ENCODE results near the gene PLD2. TPM values are rescaled to one million over a fixed set of nuclear protein-coding genes. Genes with fewer than 3 reads are reported as not detected.
A peak's percentile ranks its signal among the peaks of the same experiment; 100 is the strongest.

The PLD2 gene
- total RNA-seq, 4 donors from 2014 or later, result 13.9 to 81.9 (median 18.9) TPM

DNA sequence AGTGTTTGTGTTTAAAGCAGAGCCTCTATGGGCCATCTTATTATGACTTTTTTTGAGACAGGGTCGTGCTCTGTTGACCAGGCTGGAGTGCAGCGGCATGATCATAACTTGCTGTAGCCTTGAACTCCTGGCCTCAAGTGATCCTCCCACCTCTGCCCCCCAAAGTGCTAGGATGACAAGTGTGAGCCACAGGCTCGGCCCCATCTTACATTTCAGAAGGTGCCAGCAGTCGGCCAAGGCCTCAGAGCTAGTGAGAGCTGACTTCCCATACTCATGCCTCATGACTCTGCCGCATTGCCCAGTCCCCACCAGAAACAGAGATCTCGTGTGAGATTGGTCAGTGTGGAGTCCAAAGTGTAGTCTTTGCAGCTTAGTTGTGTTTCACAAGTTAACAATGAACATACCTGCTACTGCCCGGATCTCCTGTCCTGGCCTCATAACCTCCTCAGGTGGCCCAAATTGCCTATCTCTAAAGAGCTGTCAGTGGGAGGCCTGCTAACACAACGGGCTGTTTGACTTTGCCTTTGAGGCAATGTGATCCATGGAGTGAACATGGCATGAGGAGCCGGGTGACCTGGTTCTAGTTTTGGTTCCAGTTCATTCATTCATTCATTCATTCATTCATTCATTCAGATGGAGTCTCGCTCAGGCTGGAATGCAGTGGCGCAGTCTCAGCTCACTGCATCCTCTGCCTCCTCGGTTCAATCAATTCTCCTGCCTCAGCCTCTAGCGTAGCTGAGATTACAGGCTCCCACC, 39.9 kb downstream of the PLD2 start:
- no peak overlapping the region for H3K4me3 ChIP-seq
- WGBS, 2 donors (ENCODE audit: low coverage in 1 of 2), result 94 to 100% methylated on average over 5 to 13 of the region's 13 CpGs
- intact Hi-C loops (cut with DNase I; ENCODE audit: low total_unique reads), result no loop called here
- no peaks in the 10 kb centered on the region for H3K27me3 ChIP-seq
- TF ChIP-seq EP300 (IDR thresholded peaks at IDR 0.05; ENCODE audit: low read depth) (no peak), POLR2AphosphoS5 (IDR thresholded peaks at IDR 0.05) (no peak), POLR2A (IDR thresholded peaks at IDR 0.05) (no peak)
- TF ChIP-seq, protein P1, sequence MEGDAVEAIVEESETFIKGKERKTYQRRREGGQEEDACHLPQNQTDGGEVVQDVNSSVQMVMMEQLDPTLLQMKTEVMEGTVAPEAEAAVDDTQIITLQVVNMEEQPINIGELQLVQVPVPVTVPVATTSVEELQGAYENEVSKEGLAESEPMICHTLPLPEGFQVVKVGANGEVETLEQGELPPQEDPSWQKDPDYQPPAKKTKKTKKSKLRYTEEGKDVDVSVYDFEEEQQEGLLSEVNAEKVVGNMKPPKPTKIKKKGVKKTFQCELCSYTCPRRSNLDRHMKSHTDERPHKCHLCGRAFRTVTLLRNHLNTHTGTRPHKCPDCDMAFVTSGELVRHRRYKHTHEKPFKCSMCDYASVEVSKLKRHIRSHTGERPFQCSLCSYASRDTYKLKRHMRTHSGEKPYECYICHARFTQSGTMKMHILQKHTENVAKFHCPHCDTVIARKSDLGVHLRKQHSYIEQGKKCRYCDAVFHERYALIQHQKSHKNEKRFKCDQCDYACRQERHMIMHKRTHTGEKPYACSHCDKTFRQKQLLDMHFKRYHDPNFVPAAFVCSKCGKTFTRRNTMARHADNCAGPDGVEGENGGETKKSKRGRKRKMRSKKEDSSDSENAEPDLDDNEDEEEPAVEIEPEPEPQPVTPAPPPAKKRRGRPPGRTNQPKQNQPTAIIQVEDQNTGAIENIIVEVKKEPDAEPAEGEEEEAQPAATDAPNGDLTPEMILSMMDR (IDR thresholded peaks at IDR 0.05), result no peak
- DNase-seq, result no peak
- no peak overlapping the region for H3K27ac ChIP-seq
- peaks cover 4 to 41% (median 24%) of the 10 kb centered on the region in 4 donors for H3K4me1 ChIP-seq
- H3K9me3 ChIP-seq, result no peaks in the 10 kb centered on the region
- in situ Hi-C loops (cut with MboI; ENCODE audit: low pct_ligation_motif_present in 1 of 4, low pct_unique_long_range_greater_than_20kb in 1 of 4, low sequenced_read_pairs in 3 of 4), result no loop called here
- no peaks in the 10 kb centered on the region for H3K36me3 ChIP-seq

DNA sequence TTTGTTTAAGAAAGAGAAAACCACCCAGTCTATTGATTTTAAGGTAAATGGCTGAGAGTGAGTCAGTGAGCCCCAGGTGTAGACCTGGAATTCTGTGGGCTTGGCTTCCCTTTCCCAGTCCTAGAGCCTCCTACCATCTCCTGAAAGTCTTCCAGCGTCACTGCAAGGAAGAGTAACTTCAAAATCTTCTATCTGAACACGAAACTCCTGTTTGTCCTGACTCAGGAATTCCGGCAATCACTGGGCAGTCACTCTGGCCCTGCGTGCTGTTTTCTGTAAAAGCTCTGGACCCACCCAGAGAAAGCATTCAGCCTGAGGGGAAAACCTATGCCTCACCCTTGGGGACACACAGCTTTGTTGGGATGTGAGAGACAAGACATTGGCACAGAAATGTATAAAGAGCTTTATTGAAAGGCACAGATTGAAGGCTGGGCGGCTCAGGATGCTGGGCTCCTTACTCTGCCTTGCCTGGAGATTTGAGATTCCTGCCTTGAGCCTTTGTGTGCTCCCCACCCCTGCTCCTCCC, 42.1 kb downstream of the PLD2 start:
- WGBS, 2 donors (ENCODE audit: low coverage in 1 of 2), result 86 to 100% methylated on average over 1 to 5 of the region's 5 CpGs
- no peaks in the 10 kb centered on the region for H3K27me3 ChIP-seq
- H3K27ac ChIP-seq, result peak overlapping the region; percentile 47 to 76 (median 54)
- in situ Hi-C loops (cut with MboI; ENCODE audit: low pct_ligation_motif_present in 1 of 4, low pct_unique_long_range_greater_than_20kb in 1 of 4, low sequenced_read_pairs in 3 of 4) (no loop called here), intact Hi-C loops (cut with DNase I; ENCODE audit: low total_unique reads) (no loop called here)
- H3K4me1 ChIP-seq, result peaks cover 8 to 48% (median 30%) of the 10 kb centered on the region in 4 donors
- DNase-seq, result no peak
- TF ChIP-seq POLR2AphosphoS5 (IDR thresholded peaks at IDR 0.05) (no peak), POLR2A (IDR thresholded peaks at IDR 0.05) (no peak), EP300 (IDR thresholded peaks at IDR 0.05; ENCODE audit: low read depth) (no peak)
- TF ChIP-seq, protein P1 (IDR thresholded peaks at IDR 0.05), result no peak
- H3K36me3 ChIP-seq, result no peaks in the 10 kb centered on the region
- H3K4me3 ChIP-seq, result no peak overlapping the region
- H3K9me3 ChIP-seq, result no peaks in the 10 kb centered on the region

DNA sequence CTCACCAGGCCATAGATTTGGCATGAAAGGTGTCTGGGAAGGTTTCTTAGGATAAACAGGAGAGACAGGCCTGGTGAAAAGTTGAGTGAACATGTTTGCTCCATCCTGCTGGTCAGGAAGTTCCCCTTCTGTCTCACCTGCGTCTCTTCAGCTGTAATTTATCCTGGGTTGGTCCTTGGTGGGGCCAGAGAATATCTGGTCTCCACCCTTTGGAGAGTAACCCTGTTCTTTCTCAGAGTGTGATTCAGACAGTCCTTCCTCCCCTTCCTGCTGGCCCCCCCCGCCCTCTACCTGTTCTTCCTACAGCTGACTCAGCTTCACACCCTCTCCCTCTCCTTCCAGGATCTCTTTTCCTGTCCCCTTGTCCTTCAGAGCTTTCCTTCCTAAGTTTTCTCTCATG, 43.3 kb downstream of the PLD2 start:
- peak; percentile 66 for DNase-seq
- Histone ChIP-seq H3K4me1 (peaks cover 8 to 48% (median 30%) of the 10 kb centered on the region in 4 donors), H3K4me3 (no peak overlapping the region), H3K27ac (peak overlapping the region; percentile 47 to 76 (median 54)), H3K27me3 (no peaks in the 10 kb centered on the region), H3K36me3 (no peaks in the 10 kb centered on the region), H3K9me3 (no peaks in the 10 kb centered on the region)
- WGBS, 2 donors (ENCODE audit: low coverage in 1 of 2), result 68% methylated on average over 2 of the region's 2 CpGs; no CpG with 5 or more reads in 1 of the 2 donors
- TF ChIP-seq POLR2AphosphoS5 (IDR thresholded peaks at IDR 0.05) (peak in 1 of 3 donors; percentile 58), EP300 (IDR thresholded peaks at IDR 0.05; ENCODE audit: low read depth) (no peak)
- in situ Hi-C loops (cut with MboI; ENCODE audit: low pct_ligation_motif_present in 1 of 4, low pct_unique_long_range_greater_than_20kb in 1 of 4, low sequenced_read_pairs in 3 of 4) (no loop called here), intact Hi-C loops (cut with DNase I; ENCODE audit: low total_unique reads) (no loop called here)

DNA sequence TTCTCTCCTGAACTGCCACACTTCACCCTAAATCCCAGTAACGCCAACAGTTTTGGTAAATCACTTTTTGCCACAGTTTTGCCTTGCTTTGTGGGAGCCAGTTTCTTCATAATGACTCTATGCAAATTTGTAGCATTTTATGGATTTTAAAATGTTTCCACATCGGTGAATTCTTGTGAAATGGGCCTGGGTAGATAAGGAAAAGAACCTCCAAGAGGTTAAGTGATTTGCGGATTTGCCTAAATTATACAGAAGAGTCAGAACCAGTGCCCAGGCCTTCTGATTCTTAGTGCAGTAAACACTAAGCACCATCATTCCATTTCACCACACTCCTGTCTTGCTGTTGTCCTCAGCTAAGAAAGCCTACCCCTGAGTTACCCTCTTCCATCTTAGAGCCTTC, 44.1 kb downstream of the PLD2 start:
- no peak for DNase-seq

More for the DNA sequence above, 44.1 kb downstream of the PLD2 start:
- TF ChIP-seq, protein P1 (IDR thresholded peaks at IDR 0.05), result no peak
- TF ChIP-seq EP300 (IDR thresholded peaks at IDR 0.05; ENCODE audit: low read depth) (no peak), POLR2AphosphoS5 (IDR thresholded peaks at IDR 0.05) (no peak), POLR2A (IDR thresholded peaks at IDR 0.05) (no peak)
- peaks cover 8 to 44% (median 30%) of the 10 kb centered on the region in 4 donors for H3K4me1 ChIP-seq
- in situ Hi-C loops (cut with MboI; ENCODE audit: low pct_ligation_motif_present in 1 of 4, low pct_unique_long_range_greater_than_20kb in 1 of 4, low sequenced_read_pairs in 3 of 4) (no loop called here), intact Hi-C loops (cut with DNase I; ENCODE audit: low total_unique reads) (no loop called here)
- H3K27ac ChIP-seq, result peak overlapping the region; percentile 47 to 76 (median 54)
- H3K9me3 ChIP-seq, result no peaks in the 10 kb centered on the region
- 85 to 88% methylated on average over 3 of the region's 3 CpGs for WGBS, 2 donors (ENCODE audit: low coverage in 1 of 2)
- H3K4me3 ChIP-seq, result no peak overlapping the region
- no peaks in the 10 kb centered on the region for H3K27me3 ChIP-seq
- H3K36me3 ChIP-seq, result no peaks in the 10 kb centered on the region
